Transverse colon (tissue), 4 donors: Measurements from ENCODE around the gene CDH15. TPM values are rescaled to one million over a fixed set of nuclear protein-coding genes. Genes with fewer than 3 reads are reported as not detected.
"Not testable (repeated sequence)": the region's sequence is repeated elsewhere in the genome, so short reads cannot be mapped to it uniquely, and the experiment has no call there.

Experiments
- DNase-seq: peaks from one replicate; pipeline ENCODE4 v3.0.0-alpha.2; 2019
- H3K27ac ChIP-seq, 4 donors: fragments of 200-600 bp; sonication (generic); 2 replicates each; pipeline ENCODE4 v1.5.1; 2016 to 2018; ENCODE audit warnings: inconsistent platforms in 4 of 4
- H3K27me3 ChIP-seq: fragments of 200-600 bp; sonication (generic); 2 replicates; pipeline ENCODE4 v1.5.1; 2017; ENCODE audit warnings: inconsistent platforms
- H3K36me3 ChIP-seq, 4 donors: fragments of 200-600 bp; sonication (generic); 2 replicates each; pipeline ENCODE4 v1.5.1; 2017 to 2019; ENCODE audit warnings: inconsistent platforms in 4 of 4
- H3K4me1 ChIP-seq, 4 donors: fragments of 200-600 bp; sonication (generic); 2 replicates each; pipeline ENCODE4 v1.5.1; 2017 to 2020; ENCODE audit warnings: inconsistent platforms in 4 of 4
- H3K4me3 ChIP-seq, 4 donors: fragments of 200-600 bp; sonication (generic); 1 replicate in 1 of 4; 2 replicates in 3 of 4; pipeline versions ENCODE4 v1.5.1 to v1.6.1; 2017 to 2019; ENCODE audit warnings: inconsistent platforms in 4 of 4
- H3K9me3 ChIP-seq, 2 donors: fragments of 200-600 bp; sonication (generic); 2 replicates each; pipeline ENCODE4 v1.5.1; 2017 to 2019; ENCODE audit warnings: inconsistent platforms in 2 of 2
- EP300 ChIP-seq: sonication (generic); formaldehyde crosslinking; IDR thresholded peaks from one replicate; pipeline ENCODE4 v1.6.1; 2017; ENCODE audit warnings: antibody characterized with exemption, low read depth
- POLR2A ChIP-seq: fragments of 450-650 bp; IDR thresholded peaks from one replicate; pipeline ENCODE4 v1.6.1; 2016; ENCODE audit warnings: antibody characterized with exemption, mild to moderate bottlenecking, moderate library complexity
- POLR2AphosphoS5 ChIP-seq, 3 donors: sonication (generic); formaldehyde crosslinking; IDR thresholded peaks; one replicate each; pipeline ENCODE4 v1.6.1; 2016; ENCODE audit warnings: antibody characterized with exemption in 3 of 3
- WGBS, 2 donors: methylation state at CpG; one replicate each; pipeline ENCODE4 v1.1.5; 2018; ENCODE audit warnings: low coverage in 1 of 2; 5-methylcytosine and 5-hydroxymethylcytosine counted together
- in situ Hi-C, 4 donors: fragments of 200-750 bp; cut with MboI; loops; one replicate each; pipeline versions ENCODE4 v1.15.0 to v1.15.1; 2017; ENCODE audit warnings: low sequenced_read_pairs in 3 of 4, low pct_ligation_motif_present in 1 of 4, low pct_unique_long_range_greater_than_20kb in 1 of 4
- intact Hi-C: fragments of 100-400 bp; cut with DNase I; formaldehyde crosslinking; loops from one replicate; pipeline ENCODE4 v1.15.1; 2023; ENCODE audit warnings: low total_unique reads
- total RNA-seq, 4 donors: library from RNA; depleted of rRNA; stranded (reverse); fragments of >200 nt; gene quantifications; one replicate each; pipeline ENCODE4 v1.1.0, GENCODE V29; 2016
- TF ChIP-seq, protein P1 (sequence below), 5 experiments: fragments of 200-600 bp in 3 of 5; fragments of 450-650 bp in 2 of 5; sonication (generic) in 3 of 5; IDR thresholded peaks; 1 replicate in 2 of 5; 2 replicates in 3 of 5; pipeline ENCODE4 v1.5.1; 2016 to 2017; ENCODE audit warnings: antibody characterized with exemption in 5 of 5, inconsistent platforms in 3 of 5, mild to moderate bottlenecking in 2 of 5, moderate library complexity in 1 of 5

The CDH15 gene
- total RNA-seq, 4 donors from 2014 or later, result not detected

DNA sequence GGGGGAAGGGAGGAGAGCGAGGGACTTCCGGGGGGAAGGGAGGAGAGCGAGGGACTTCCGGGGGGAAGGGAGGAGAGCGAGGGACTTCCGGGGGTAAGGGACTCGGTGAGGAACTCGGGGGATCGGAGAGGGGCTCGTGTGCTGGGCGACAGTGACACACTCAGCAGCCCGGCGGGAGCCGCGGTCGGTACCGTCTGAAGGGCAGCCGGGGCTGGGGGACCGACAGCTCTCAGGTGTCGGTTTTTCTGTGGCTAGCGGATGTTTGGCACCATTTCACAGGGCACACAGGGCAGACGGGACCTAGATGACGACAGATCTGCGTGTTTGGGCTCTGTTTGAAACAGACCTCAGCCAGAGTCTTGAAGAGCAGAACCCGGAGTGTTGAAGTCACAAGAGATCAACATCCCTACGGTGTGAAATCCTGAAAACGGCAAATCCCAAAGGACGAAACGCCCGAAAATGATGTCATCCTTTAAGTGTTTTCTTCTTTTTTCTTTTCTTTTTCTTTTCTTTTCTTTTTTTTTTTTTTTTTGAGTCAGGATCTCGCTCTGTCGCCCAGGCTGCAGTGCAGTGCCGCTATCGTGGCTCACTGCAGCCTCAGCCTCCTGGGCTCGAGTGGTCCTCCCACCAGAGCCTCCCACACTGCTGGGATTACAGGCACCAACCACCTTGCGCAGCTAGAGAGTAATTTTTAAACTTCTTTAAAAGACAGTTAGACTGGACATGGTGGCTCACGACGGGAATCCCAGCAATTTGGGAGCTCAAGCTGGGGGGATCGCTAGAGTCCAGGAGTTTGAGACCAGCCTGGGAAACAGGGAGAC, 69.8 kb downstream of the CDH15 start:
- intact Hi-C loops, result no loop called here
- H3K27me3 ChIP-seq, result no peaks in the 10 kb centered on the region
- peaks cover 0 to 15% (median 3%) of the 10 kb centered on the region in 4 donors for H3K4me1 ChIP-seq
- in situ Hi-C loops, result no loop called here
- H3K36me3 ChIP-seq, result no peaks in the 10 kb centered on the region
- peak overlapping the region; percentile 54 to 72 (median 68) for H3K4me3 ChIP-seq
- no peaks in the 10 kb centered on the region for H3K9me3 ChIP-seq
- 4 to 5% methylated on average over 8 to 38 of the region's 39 CpGs for WGBS, 2 donors
- peak overlapping the region; percentile 90 to 98 (median 93) for H3K27ac ChIP-seq
- peak; percentile 74 for DNase-seq
- TF ChIP-seq POLR2A (peak; percentile 88), EP300 (no peak), POLR2AphosphoS5 (IDR thresholded peaks at IDR 0.05) (peak; percentile 43 to 85 (median 69))
- TF ChIP-seq, protein P1, sequence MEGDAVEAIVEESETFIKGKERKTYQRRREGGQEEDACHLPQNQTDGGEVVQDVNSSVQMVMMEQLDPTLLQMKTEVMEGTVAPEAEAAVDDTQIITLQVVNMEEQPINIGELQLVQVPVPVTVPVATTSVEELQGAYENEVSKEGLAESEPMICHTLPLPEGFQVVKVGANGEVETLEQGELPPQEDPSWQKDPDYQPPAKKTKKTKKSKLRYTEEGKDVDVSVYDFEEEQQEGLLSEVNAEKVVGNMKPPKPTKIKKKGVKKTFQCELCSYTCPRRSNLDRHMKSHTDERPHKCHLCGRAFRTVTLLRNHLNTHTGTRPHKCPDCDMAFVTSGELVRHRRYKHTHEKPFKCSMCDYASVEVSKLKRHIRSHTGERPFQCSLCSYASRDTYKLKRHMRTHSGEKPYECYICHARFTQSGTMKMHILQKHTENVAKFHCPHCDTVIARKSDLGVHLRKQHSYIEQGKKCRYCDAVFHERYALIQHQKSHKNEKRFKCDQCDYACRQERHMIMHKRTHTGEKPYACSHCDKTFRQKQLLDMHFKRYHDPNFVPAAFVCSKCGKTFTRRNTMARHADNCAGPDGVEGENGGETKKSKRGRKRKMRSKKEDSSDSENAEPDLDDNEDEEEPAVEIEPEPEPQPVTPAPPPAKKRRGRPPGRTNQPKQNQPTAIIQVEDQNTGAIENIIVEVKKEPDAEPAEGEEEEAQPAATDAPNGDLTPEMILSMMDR (IDR thresholded peaks at IDR 0.05), result no peak

DNA sequence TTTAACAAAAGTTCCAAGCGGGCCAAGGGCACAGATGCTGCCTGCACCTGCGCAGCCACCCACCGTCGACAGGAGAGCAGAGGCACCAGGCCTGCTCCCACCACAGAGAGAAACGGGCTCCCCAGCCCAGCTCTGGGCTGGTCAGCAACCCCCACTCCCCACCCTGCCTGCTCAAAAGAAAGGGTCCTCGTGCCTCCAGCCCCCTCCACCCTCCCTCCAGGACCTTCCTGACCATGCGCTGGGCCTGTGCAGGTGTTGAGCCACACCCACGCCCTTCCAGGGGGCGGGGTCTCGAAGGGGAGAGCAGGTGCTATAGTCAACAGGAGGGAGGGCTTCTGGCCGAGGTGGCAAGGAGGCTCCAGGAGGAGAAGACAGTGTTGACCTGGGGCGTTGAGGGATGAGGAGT, 71.2 kb downstream of the CDH15 start:
- Histone ChIP-seq H3K9me3 (no peaks in the 10 kb centered on the region), H3K27ac (no peak overlapping the region), H3K4me3 (no peak overlapping the region), H3K27me3 (no peaks in the 10 kb centered on the region), H3K4me1 (peaks cover 4 to 25% (median 12%) of the 10 kb centered on the region in 4 donors), H3K36me3 (no peaks in the 10 kb centered on the region)
- no peak for DNase-seq
- intact Hi-C loops, result no loop called here
- WGBS, 2 donors, result 42% methylated on average over 12 of the region's 12 CpGs; no CpG with 5 or more reads in 1 of the 2 donors
- in situ Hi-C loops, result no loop called here
- no peak for TF ChIP-seq POLR2A
- no peak for TF ChIP-seq POLR2AphosphoS5 (IDR thresholded peaks at IDR 0.05)
- TF ChIP-seq, protein P1 (IDR thresholded peaks at IDR 0.05), result no peak
- no peak for TF ChIP-seq EP300

DNA sequence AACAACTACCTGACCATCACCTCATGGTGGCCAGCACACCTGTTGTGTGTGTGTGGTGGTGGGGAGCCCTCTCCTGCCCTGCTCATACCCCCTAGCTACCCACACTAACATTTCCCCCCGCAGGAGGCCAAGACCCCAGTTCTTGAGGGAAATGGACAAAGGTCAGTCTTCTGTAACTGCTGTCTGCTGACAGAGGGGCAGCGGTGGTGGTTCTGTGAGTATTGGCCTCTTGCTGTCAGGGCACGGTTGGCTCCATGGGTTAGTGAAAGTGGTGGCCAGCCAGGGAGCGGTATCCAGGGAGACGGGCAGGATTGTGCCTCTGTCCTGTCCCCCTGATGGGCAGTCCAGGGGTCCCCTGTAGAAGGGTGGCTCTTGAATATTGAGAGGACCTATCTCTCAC, 72.1 kb downstream of the CDH15 start:
- in situ Hi-C loops, result no loop called here
- no peaks in the 10 kb centered on the region for H3K36me3 ChIP-seq
- 87% methylated on average over 5 of the region's 5 CpGs; no CpG with 5 or more reads in 1 of the 2 donors for WGBS, 2 donors
- H3K27me3 ChIP-seq, result no peaks in the 10 kb centered on the region
- H3K27ac ChIP-seq, result no peak overlapping the region
- H3K9me3 ChIP-seq, result no peaks in the 10 kb centered on the region
- no peak for DNase-seq
- no peak overlapping the region for H3K4me3 ChIP-seq
- H3K4me1 ChIP-seq, result peaks cover 4 to 29% (median 12%) of the 10 kb centered on the region in 4 donors
- TF ChIP-seq EP300, result no peak
- TF ChIP-seq POLR2AphosphoS5 (IDR thresholded peaks at IDR 0.05), result no peak
- TF ChIP-seq, protein P1 (IDR thresholded peaks at IDR 0.05), result no peak
- TF ChIP-seq POLR2A, result no peak
- intact Hi-C loops, result no loop called here

DNA sequence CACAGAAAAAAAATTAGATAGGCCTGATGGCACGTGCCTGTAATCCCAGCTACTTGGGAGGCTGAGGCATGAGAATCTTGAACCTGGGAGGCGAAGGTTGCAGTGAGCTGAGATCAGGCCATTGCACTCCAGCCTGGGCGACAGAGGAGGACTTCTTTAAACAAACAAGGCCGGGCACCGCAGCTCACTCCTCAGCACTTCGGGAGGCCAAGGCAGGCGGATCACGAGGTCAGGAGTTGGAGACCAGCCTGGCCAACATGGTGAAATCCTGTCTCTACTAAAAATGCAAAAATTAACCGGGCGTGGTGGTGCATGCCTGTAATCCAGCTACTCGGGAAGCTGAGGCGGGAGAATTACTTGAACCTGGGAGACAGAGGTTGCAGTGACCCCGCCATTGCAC, 72.7 kb downstream of the CDH15 start:
- in situ Hi-C loops, H3K36me3 ChIP-seq, H3K9me3 ChIP-seq, H3K27me3 ChIP-seq, H3K27ac ChIP-seq, DNase-seq, H3K4me3 ChIP-seq, intact Hi-C loops: not testable (repeated sequence)
- 73 to 77% methylated on average over 13 of the region's 13 CpGs for WGBS, 2 donors
- H3K4me1 ChIP-seq, result peaks cover 4 to 29% (median 12%) of the 10 kb centered on the region in 4 donors
